Trophoblast cell (in vitro differentiated cells and primary cell): ENCODE measurements around the gene GULP1. TPM values are rescaled to one million over a fixed set of nuclear protein-coding genes. Genes with fewer than 3 reads are reported as not detected.
A peak's percentile ranks its signal among the peaks of the same experiment; 100 is the strongest.

Experiments
- DNase-seq, 2 donors: peaks; one replicate each; pipeline ENCODE4 v3.0.0-alpha.2; 2016
- H2AFZ ChIP-seq: 2 replicates; pipeline ENCODE4 v1.6.1; 2013; ENCODE audit warnings: low read length, moderate library complexity, mild to moderate bottlenecking; ENCODE audit not compliant: insufficient read depth, poor library complexity
- H2AK5ac ChIP-seq: 2 replicates; pipeline ENCODE4 v1.6.1; 2013; ENCODE audit warnings: mild to moderate bottlenecking, low read length
- H2BK120ac ChIP-seq: 2 replicates; pipeline ENCODE4 v1.6.1; 2013; ENCODE audit warnings: low read length, mild to moderate bottlenecking, moderate library complexity; ENCODE audit not compliant: insufficient read depth, poor library complexity
- H2BK12ac ChIP-seq: 2 replicates; pipeline ENCODE4 v1.6.1; 2013; ENCODE audit warnings: mild to moderate bottlenecking, low read length, moderate library complexity
- H2BK5ac ChIP-seq: 2 replicates; pipeline ENCODE4 v1.6.1; 2013; ENCODE audit warnings: low read length, low read depth, moderate library complexity, mild to moderate bottlenecking; ENCODE audit not compliant: poor library complexity
- H3K14ac ChIP-seq: 2 replicates; pipeline ENCODE4 v1.6.1; 2013; ENCODE audit warnings: mild to moderate bottlenecking, low read length
- H3K18ac ChIP-seq: 2 replicates; pipeline ENCODE4 v1.6.1; 2013; ENCODE audit warnings: mild to moderate bottlenecking, low read length
- H3K23ac ChIP-seq: 2 replicates; pipeline ENCODE4 v1.6.1; 2013; ENCODE audit warnings: low read length
- H3K27ac ChIP-seq: 2 replicates; pipeline ENCODE4 v1.5.1; 2013; ENCODE audit warnings: low read depth, mild to moderate bottlenecking, inconsistent platforms, low read length, moderate library complexity
- H3K27me3 ChIP-seq: 2 replicates; pipeline ENCODE4 v1.6.1; 2013; ENCODE audit warnings: inconsistent platforms, mild to moderate bottlenecking, low read length, moderate library complexity; ENCODE audit not compliant: insufficient read depth
- H3K36me3 ChIP-seq, 2 experiments: 1 replicate in 1 of 2; 2 replicates in 1 of 2; pipeline ENCODE4 v1.6.1; 2013; ENCODE audit warnings: low read length in 2 of 2, mild to moderate bottlenecking in 2 of 2, moderate library complexity in 1 of 2; ENCODE audit not compliant: insufficient read depth in 2 of 2, control insufficient read depth in 1 of 2
- H3K4ac ChIP-seq: 2 replicates; pipeline ENCODE4 v1.6.1; 2013; ENCODE audit warnings: low read depth, mild to moderate bottlenecking, low read length, moderate library complexity
- H3K4me1 ChIP-seq, 2 experiments: 1 replicate in 1 of 2; 2 replicates in 1 of 2; pipeline ENCODE4 v1.6.1; 2013; ENCODE audit warnings: low read length in 2 of 2, mild to moderate bottlenecking in 2 of 2, moderate library complexity in 1 of 2; ENCODE audit not compliant: insufficient read depth in 2 of 2, control insufficient read depth in 1 of 2
- H3K4me2 ChIP-seq: 2 replicates; pipeline ENCODE4 v1.6.1; 2013; ENCODE audit warnings: inconsistent platforms, mild to moderate bottlenecking, low read length, moderate library complexity
- H3K4me3 ChIP-seq: 2 replicates; pipeline ENCODE4 v1.5.1; 2013; ENCODE audit warnings: mild to moderate bottlenecking, low read depth, low read length, inconsistent platforms
- H3K79me1 ChIP-seq: one replicate; pipeline ENCODE4 v1.6.1; 2013; ENCODE audit warnings: low read length
- H3K79me2 ChIP-seq: 2 replicates; pipeline ENCODE4 v1.6.1; 2013; ENCODE audit warnings: low read length, mild to moderate bottlenecking; ENCODE audit not compliant: control insufficient read depth, insufficient read depth, poor library complexity
- H3K9ac ChIP-seq: 2 replicates; pipeline ENCODE4 v1.6.1; 2013; ENCODE audit warnings: mild to moderate bottlenecking, low read length
- H3K9me3 ChIP-seq: 2 replicates; pipeline ENCODE4 v1.6.1; 2013; ENCODE audit warnings: low read depth, mild to moderate bottlenecking, control low read depth, inconsistent platforms, low read length; ENCODE audit not compliant: insufficient read depth
- H4K12ac ChIP-seq: 2 replicates; pipeline ENCODE4 v1.6.1; 2013; ENCODE audit warnings: low read depth, mild to moderate bottlenecking, low read length, moderate library complexity
- H4K8ac ChIP-seq: 2 replicates; pipeline ENCODE4 v1.6.1; 2013; ENCODE audit warnings: low read depth, mild to moderate bottlenecking, low read length, moderate library complexity
- H4K91ac ChIP-seq: one replicate; pipeline ENCODE4 v1.6.1; 2013; ENCODE audit warnings: low read depth, mild to moderate bottlenecking, low read length, moderate library complexity
- WGBS: extraction: QIAGEN DNeasy Blood & Tissue Kit; methylation state at CpG from one replicate; pipeline ENCODE4 v1.1.7; 2013; ENCODE audit warnings: missing lambda C conversion rate; ENCODE audit not compliant: insufficient read length, insufficient coverage; ENCODE audit errors: extremely low coverage; 5-methylcytosine and 5-hydroxymethylcytosine counted together
- polyA plus RNA-seq: library from polyadenylated mRNA; stranded (reverse); fragments of 200-250 nt; gene quantifications from 2 replicates; pipeline ENCODE4 v1.2.3, GENCODE V29; 2013

The GULP1 gene, protein sequence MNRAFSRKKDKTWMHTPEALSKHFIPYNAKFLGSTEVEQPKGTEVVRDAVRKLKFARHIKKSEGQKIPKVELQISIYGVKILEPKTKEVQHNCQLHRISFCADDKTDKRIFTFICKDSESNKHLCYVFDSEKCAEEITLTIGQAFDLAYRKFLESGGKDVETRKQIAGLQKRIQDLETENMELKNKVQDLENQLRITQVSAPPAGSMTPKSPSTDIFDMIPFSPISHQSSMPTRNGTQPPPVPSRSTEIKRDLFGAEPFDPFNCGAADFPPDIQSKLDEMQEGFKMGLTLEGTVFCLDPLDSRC
- 38.6 and 39.1 TPM in 2 replicates for polyA plus RNA-seq

DNA sequence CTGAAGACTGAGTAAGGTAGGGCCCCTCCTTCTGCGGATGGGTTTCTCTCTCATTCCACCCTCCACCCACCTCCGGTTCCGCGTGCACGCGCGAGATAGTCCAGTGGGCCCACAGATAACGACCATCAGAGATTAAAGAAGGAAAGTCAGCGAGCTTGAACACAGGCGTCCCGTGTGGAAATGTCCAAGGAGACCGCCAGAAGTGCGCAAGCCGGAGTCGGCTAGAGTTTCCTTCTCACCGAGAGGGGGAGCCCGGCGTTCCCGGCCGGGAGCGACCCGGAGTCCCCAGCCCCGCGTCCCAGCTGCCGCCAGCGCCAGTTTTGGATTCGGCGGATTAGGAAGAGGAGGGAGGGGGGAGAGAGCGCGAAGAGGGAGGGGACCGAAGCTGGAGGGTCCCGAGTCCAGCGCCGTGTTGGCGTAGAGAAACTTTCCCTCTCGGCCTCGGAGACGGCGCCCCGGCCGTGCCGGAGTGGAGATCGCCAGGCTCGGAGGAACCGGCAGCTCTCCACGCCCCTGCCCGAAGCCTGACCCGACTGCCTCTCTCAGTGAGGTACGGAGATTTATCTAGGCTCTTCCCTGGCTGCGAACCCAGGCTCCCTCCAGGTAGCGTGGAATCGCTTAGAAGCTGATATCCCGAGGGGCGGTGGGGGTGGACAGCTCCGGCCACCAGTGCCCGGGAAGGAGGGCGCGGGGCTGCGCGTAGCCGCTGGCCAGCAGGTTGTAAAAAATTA, at the start of gene GULP1:
GULP1 (plus strand) TSS at position 258 of the 731 bp plus-strand sequence. CDS start 185,829 bp downstream, outside the sequence.
- no CpG with 5 or more reads among the region's 61 CpGs for WGBS
- Histone ChIP-seq H3K9ac (peak within 1 kb of the TSS; percentile 96), H3K4me3 (peak within 1 kb of the TSS; percentile 95), H3K36me3 (no peaks in the 10 kb centered on the region), H3K4me2 (peak within 1 kb of the TSS; percentile 69), H2AK5ac (peak within 1 kb of the TSS; percentile 30), H3K79me1 (peaks cover 18% of the 10 kb centered on the region), H2BK5ac (peak within 1 kb of the TSS; percentile 95), H4K8ac (peak within 1 kb of the TSS; percentile 93), H4K12ac (peak within 1 kb of the TSS; percentile 91), H3K4me1 (no peaks in the 10 kb centered on the region), H2AFZ (peak within 1 kb of the TSS; percentile 96), H3K4ac (peak within 1 kb of the TSS; percentile 78), H3K9me3 (no peaks in the 10 kb centered on the region), H2BK12ac (peak within 1 kb of the TSS; percentile 84), H3K23ac (no peak within 1 kb of the TSS), H3K14ac (peak within 1 kb of the TSS; percentile 83), H3K27ac (peak within 1 kb of the TSS; percentile 92), H2BK120ac (peak within 1 kb of the TSS; percentile 82), H3K79me2 (peaks cover 12% of the 10 kb centered on the region), H3K27me3 (no peaks in the 10 kb centered on the region), H4K91ac (peak within 1 kb of the TSS; percentile 89), H3K18ac (peak within 1 kb of the TSS; percentile 91)
- peak; percentile 67 to 83 for DNase-seq

DNA sequence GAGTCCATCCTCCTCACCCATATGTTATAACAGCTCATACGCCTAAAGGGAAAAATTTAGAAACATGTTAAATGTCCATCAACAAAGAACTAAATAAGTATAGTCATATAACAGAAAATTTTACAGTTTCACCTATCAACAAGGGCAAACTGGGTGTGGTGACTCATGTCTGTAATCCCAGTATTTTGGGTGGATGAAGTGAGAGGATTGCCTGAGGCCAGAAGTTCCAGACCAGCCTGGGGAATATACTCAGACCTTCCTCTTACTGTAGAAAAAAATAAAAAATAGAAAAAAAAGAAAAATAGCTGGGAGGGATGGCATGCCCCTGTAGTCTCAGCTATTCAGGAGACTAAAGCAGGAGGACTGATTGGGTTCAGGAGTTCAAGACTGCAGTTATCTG, 48.3 kb upstream of the GULP1 start:
- Histone ChIP-seq H3K4me2 (no peak overlapping the region), H2BK5ac (no peak overlapping the region), H3K9me3 (no peaks in the 10 kb centered on the region), H3K36me3 (no peaks in the 10 kb centered on the region), H3K27ac (no peak overlapping the region), H2AK5ac (no peak overlapping the region), H3K79me2 (no peaks in the 10 kb centered on the region), H3K14ac (no peak overlapping the region), H3K18ac (no peak overlapping the region), H3K27me3 (no peaks in the 10 kb centered on the region), H4K91ac (no peak overlapping the region), H3K4ac (no peak overlapping the region), H2BK12ac (no peak overlapping the region), H3K23ac (no peak overlapping the region), H4K12ac (no peak overlapping the region), H3K4me3 (no peak overlapping the region), H2BK120ac (no peak overlapping the region), H4K8ac (no peak overlapping the region), H3K79me1 (no peaks in the 10 kb centered on the region), H2AFZ (no peak overlapping the region), H3K9ac (no peak overlapping the region), H3K4me1 (no peaks in the 10 kb centered on the region)
- no CpG with 5 or more reads among the region's 1 CpG for WGBS
- peak; percentile 93 to 97 for DNase-seq

- Histone ChIP-seq H3K4ac (no peak overlapping the region), H2AK5ac (no peak overlapping the region), H3K4me3 (no peak overlapping the region), H3K4me2 (no peak overlapping the region), H3K9ac (no peak overlapping the region), H4K91ac (no peak overlapping the region), H2BK120ac (no peak overlapping the region), H3K36me3 (no peaks in the 10 kb centered on the region), H3K4me1 (no peaks in the 10 kb centered on the region), H3K27ac (no peak overlapping the region), H3K18ac (no peak overlapping the region), H3K23ac (no peak overlapping the region), H4K8ac (no peak overlapping the region), H3K14ac (no peak overlapping the region), H3K79me2 (no peaks in the 10 kb centered on the region), H3K9me3 (no peaks in the 10 kb centered on the region), H3K79me1 (no peaks in the 10 kb centered on the region), H3K27me3 (no peaks in the 10 kb centered on the region), H2AFZ (no peak overlapping the region), H2BK5ac (no peak overlapping the region), H2BK12ac (no peak overlapping the region), H4K12ac (no peak overlapping the region)
- DNase-seq, result peak; percentile 56 to 83
- WGBS, result no CpG with 5 or more reads among the region's 3 CpGs
Measured at GRCh38 chr2:188244383-188244782, 47.3 kb upstream of the GULP1 start.

DNA sequence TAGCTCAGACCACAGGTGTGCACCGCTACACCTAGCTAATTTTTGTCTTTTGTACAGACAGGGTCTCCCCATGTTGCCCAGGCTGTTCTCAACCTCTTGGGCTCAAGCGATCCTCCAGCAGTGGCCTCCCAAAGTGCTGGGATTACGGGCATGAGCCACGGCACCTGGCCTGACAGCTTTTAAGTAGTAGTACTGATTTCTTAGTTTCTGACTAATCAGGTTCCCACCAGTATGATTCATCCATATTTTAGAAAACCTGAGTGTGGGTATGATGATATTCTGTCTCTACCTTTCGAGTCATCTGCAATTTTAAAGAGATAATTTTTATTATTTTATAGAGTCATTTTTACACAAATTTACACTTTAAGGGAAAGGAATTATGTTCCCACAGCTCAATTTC, 46.4 kb upstream of the GULP1 start:
- no peak overlapping the region for H3K27ac ChIP-seq
- WGBS, result no CpG with 5 or more reads among the region's 5 CpGs
- H3K9me3 ChIP-seq, result no peaks in the 10 kb centered on the region
- H3K9ac ChIP-seq, result no peak overlapping the region
- H2BK12ac ChIP-seq, result no peak overlapping the region
- no peaks in the 10 kb centered on the region for H3K79me1 ChIP-seq
- H2AK5ac ChIP-seq, result no peak overlapping the region
- no peaks in the 10 kb centered on the region for H3K79me2 ChIP-seq
- no peak overlapping the region for H3K4me3 ChIP-seq
- peak; percentile 41 to 71 for DNase-seq
- no peaks in the 10 kb centered on the region for H3K27me3 ChIP-seq
- no peak overlapping the region for H4K12ac ChIP-seq
- H4K8ac ChIP-seq, result no peak overlapping the region
- H2BK120ac ChIP-seq, result no peak overlapping the region
- no peak overlapping the region for H3K14ac ChIP-seq
- no peaks in the 10 kb centered on the region for H3K36me3 ChIP-seq
- H3K4me2 ChIP-seq, result no peak overlapping the region
- no peaks in the 10 kb centered on the region for H3K4me1 ChIP-seq
- no peak overlapping the region for H4K91ac ChIP-seq
- no peak overlapping the region for H2BK5ac ChIP-seq
- no peak overlapping the region for H3K23ac ChIP-seq
- H3K4ac ChIP-seq, result no peak overlapping the region
- H3K18ac ChIP-seq, result no peak overlapping the region
- H2AFZ ChIP-seq, result no peak overlapping the region
